Gastrocnemius medialis (tissue), 4 donors: ENCODE data around the gene FUT7. TPM values are rescaled to one million over a fixed set of nuclear protein-coding genes. Genes with fewer than 3 reads are reported as not detected.

Experiments
- ATAC-seq, 2 donors: fragments of 150-250 bp; one replicate each; pipeline ENCODE4 v1.9.1; 2016
- DNase-seq, 2 donors: peaks; one replicate each; pipeline ENCODE4 v3.0.0-alpha.2; 2019
- H3K27ac ChIP-seq, 4 donors: fragments of 200-600 bp; sonication (generic); 1 replicate in 1 of 4; 2 replicates in 3 of 4; pipeline ENCODE4 v1.5.1; 2016 to 2018; ENCODE audit warnings: mild to moderate bottlenecking in 2 of 4, moderate library complexity in 1 of 4
- H3K27me3 ChIP-seq, 3 donors: fragments of 200-600 bp; sonication (generic) in 2 of 3; 1 replicate in 1 of 3; 2 replicates in 2 of 3; pipeline versions ENCODE4 v1.5.1 to v1.6.0; 2016 to 2019; ENCODE audit warnings: mild to moderate bottlenecking in 1 of 3, moderate library complexity in 1 of 3
- H3K36me3 ChIP-seq, 2 donors: fragments of 200-600 bp; sonication (generic) in 1 of 2; one replicate each; pipeline ENCODE4 v1.5.1; 2017 to 2018
- H3K4me1 ChIP-seq, 2 donors: fragments of 200-600 bp; sonication (generic) in 1 of 2; one replicate each; pipeline ENCODE4 v1.5.1; 2016 to 2017; ENCODE audit warnings: mild to moderate bottlenecking in 2 of 2
- H3K4me3 ChIP-seq, 4 donors: fragments of 200-600 bp; sonication (generic) in 3 of 4; 1 replicate in 1 of 4; 2 replicates in 3 of 4; pipeline ENCODE4 v1.5.1; 2016 to 2019; ENCODE audit warnings: mild to moderate bottlenecking in 2 of 4
- H3K9me3 ChIP-seq, 3 donors: fragments of 200-600 bp; sonication (generic) in 2 of 3; 1 replicate in 1 of 3; 2 replicates in 2 of 3; pipeline ENCODE4 v1.5.1; 2016 to 2019
- POLR2A ChIP-seq, 2 donors: fragments of 450-650 bp; IDR thresholded peaks; one replicate each; pipeline ENCODE4 v1.6.1; 2017; ENCODE audit warnings: antibody characterized with exemption in 2 of 2, mild to moderate bottlenecking in 2 of 2, moderate library complexity in 2 of 2
- in situ Hi-C, 4 donors: fragments of 200-750 bp; cut with MboI; loops; one replicate each; pipeline versions ENCODE4 v1.15.0 to v1.8.0; 2017; ENCODE audit warnings: low sequenced_read_pairs in 4 of 4
- intact Hi-C: fragments of 100-400 bp; cut with DNase I; formaldehyde crosslinking; loops from one replicate; pipeline ENCODE4 v1.15.1; 2023; ENCODE audit warnings: low total_unique reads
- total RNA-seq, 4 donors: library from RNA; depleted of rRNA; stranded (reverse); fragments of >200 nt; gene quantifications; one replicate each; pipeline versions ENCODE4 v1.1.0 to v1.2.3, GENCODE V29; 2016
- TF ChIP-seq, protein P1 (sequence below), 5 experiments: fragments of 450-650 bp in 3 of 5; fragments of 200-600 bp in 2 of 5; sonication (generic) in 2 of 5; IDR thresholded peaks in 4 of 5; conservative IDR thresholded peaks in 1 of 5; 1 replicate in 4 of 5; 2 replicates in 1 of 5; pipeline ENCODE4 v1.5.1; 2016 to 2019; ENCODE audit warnings: antibody characterized with exemption in 5 of 5, mild to moderate bottlenecking in 3 of 5, moderate library complexity in 3 of 5

The FUT7 gene
- total RNA-seq, 4 donors from 2014 or later: not detected

DNA sequence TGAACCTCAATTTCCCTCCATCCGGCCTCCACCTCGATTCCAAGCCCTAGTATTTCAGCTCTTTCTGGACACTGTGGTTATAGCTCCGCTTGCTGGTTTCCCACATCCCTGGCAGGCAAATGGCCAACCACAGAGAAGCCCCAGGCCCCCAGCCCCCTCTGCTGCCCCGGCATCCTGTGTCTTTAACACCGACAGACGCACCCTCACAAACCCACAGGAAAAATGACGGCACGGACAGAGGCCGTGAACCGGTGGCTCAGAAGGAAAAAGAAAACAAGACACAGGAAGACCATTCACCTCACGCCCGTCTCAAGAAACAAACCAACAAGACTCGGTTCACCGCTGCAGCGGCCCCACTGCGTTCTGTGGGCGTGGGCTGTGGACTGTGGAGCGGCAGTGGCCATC lies 34.1 kb downstream of the FUT7 start:
- ATAC-seq: no peak
- no peaks in the 10 kb centered on the region for H3K9me3 ChIP-seq
- H3K36me3 ChIP-seq: peaks cover 0 to 7% of the 10 kb centered on the region in 2 donors
- no peak for DNase-seq
- intact Hi-C loops (no loop called here), in situ Hi-C loops (no loop called here)
- peaks cover 14 to 19% (median 18%) of the 10 kb centered on the region in 3 donors for H3K27me3 ChIP-seq
- no peak overlapping the region for H3K27ac ChIP-seq
- H3K4me3 ChIP-seq: no peak overlapping the region
- TF ChIP-seq POLR2A (IDR thresholded peaks at IDR 0.05): no peak
- TF ChIP-seq, protein P1, sequence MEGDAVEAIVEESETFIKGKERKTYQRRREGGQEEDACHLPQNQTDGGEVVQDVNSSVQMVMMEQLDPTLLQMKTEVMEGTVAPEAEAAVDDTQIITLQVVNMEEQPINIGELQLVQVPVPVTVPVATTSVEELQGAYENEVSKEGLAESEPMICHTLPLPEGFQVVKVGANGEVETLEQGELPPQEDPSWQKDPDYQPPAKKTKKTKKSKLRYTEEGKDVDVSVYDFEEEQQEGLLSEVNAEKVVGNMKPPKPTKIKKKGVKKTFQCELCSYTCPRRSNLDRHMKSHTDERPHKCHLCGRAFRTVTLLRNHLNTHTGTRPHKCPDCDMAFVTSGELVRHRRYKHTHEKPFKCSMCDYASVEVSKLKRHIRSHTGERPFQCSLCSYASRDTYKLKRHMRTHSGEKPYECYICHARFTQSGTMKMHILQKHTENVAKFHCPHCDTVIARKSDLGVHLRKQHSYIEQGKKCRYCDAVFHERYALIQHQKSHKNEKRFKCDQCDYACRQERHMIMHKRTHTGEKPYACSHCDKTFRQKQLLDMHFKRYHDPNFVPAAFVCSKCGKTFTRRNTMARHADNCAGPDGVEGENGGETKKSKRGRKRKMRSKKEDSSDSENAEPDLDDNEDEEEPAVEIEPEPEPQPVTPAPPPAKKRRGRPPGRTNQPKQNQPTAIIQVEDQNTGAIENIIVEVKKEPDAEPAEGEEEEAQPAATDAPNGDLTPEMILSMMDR (IDR thresholded peaks at IDR 0.05 in 4 of 5, conservative IDR thresholded peaks at IDR 0.05 in 1 of 5): no peak
- H3K4me1 ChIP-seq: peaks cover 4 to 7% of the 10 kb centered on the region in 2 donors

DNA sequence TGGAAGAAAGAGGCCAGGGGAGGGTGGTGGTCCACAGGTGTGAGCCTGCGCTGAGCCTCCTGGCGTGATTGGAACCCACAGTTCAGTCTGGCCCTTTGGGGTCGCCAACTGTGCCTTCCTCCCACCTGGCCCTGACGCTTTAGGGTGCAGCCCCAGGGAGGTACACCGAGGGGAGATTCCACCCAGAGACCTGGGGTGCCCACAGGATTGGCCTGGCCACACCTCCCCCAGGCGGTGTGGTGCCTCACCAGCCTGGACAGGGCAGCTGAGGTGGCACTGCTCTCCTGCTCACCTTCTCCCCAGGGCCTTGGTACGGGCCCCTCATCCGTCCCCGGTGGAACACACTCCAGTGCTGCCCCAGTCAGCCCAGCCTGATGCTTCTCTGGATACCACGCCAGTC lies 34.5 kb downstream of the FUT7 start:
- Histone ChIP-seq H3K36me3 (peaks cover 0 to 7% of the 10 kb centered on the region in 2 donors), H3K4me3 (no peak overlapping the region), H3K4me1 (peaks cover 6 to 11% of the 10 kb centered on the region in 2 donors), H3K9me3 (no peaks in the 10 kb centered on the region), H3K27me3 (peaks cover 14 to 19% (median 18%) of the 10 kb centered on the region in 3 donors), H3K27ac (no peak overlapping the region)
- intact Hi-C loops (no loop called here), in situ Hi-C loops (no loop called here)
- DNase-seq: no peak
- ATAC-seq: no peak
- TF ChIP-seq, protein P1 (IDR thresholded peaks at IDR 0.05 in 4 of 5, conservative IDR thresholded peaks at IDR 0.05 in 1 of 5): no peak
- TF ChIP-seq POLR2A (IDR thresholded peaks at IDR 0.05): no peak

DNA sequence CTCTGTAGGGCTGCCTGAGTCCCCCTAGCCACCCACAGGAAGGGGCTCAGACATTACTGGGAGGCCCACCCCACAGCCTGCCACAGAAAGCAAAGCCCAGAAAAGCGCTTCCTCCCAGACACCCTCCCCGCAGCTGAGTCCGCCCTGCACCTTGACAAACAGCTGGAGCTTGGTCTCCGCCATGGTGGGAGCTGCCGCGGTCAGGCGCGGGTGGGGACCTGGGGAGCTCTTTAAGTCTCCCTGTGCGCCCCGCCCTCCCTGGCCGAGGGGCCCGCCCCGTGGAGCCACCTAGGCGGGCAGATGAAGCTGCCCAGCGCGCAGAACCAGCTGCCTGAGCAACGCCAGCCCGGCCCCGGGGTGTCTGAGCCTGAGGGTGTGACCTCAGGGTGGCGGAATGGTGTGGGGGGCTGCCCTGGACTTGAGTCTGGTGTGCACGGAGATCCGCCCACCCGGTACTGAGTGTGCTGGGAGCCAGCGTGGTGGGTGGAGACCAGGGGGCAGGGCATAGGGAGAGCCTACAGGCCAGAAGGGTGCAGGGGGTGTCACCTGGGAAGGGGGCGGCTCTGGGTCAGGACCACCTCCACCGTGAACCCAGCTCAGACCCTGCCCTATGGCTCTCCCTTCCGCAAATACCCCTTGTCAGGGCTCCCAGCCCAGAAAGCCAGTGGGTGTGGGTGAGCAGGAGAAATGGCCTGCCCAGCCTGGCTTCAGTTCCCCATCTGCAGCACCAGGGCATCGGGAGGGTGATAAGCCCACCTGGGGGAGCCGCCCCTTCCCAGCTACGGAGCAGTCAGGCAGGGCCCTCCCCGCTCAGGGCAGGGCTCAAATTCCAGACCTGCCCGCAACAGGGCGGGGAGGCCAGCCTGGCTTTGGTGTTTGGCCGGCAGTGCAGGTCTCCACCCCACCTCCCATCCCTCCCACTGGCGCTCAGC lies 35.3 kb downstream of the FUT7 start, which contains the start of gene CLIC3:
Gene CLIC3, minus strand, starts transcription at position 208 of the 932 bp plus-strand sequence. Its CDS starts 25 bp downstream, at position 183.
- no peak for ATAC-seq
- intact Hi-C loops (no loop called here), in situ Hi-C loops (no loop called here)
- DNase-seq: no peak
- Histone ChIP-seq H3K27ac (no peak within 1 kb of the TSS), H3K4me1 (peaks cover 6 to 12% of the 10 kb centered on the region in 2 donors), H3K27me3 (peaks cover 14 to 19% (median 18%) of the 10 kb centered on the region in 3 donors), H3K4me3 (no peak within 1 kb of the TSS), H3K36me3 (peaks cover 0 to 7% of the 10 kb centered on the region in 2 donors), H3K9me3 (no peaks in the 10 kb centered on the region)
- TF ChIP-seq POLR2A (IDR thresholded peaks at IDR 0.05): no peak
- TF ChIP-seq, protein P1 (IDR thresholded peaks at IDR 0.05 in 4 of 5, conservative IDR thresholded peaks at IDR 0.05 in 1 of 5): no peak

DNA sequence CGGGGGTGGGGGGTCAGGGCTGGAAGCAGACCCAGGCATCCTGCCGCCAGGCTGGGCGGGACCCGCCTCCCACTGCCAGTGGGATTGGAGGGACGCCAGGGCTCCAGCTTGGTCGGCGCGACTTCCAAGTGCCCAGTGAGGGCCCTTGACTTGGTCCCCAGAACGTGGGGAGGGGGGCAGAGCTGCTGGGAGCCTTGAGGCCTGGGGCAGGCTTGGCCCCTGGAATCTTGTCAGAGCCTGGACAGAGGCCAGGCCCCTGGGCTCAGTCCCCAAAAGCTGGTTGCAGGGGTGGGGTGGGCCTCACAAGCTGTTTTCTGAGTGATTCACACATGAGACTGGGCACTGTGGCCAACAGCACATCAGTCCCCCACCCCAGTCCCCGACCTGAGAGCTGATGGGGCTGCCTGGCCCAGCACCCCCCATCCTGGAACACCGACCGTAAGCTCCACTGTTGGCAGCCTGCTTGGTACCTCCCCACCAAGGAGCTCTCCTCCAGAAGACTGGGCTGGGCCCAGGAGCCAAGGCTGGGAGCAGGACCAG lies 36.0 kb downstream of the FUT7 start:
- DNase-seq (no peak), ATAC-seq (no peak)
- H3K4me1 ChIP-seq: peaks cover 6 to 12% of the 10 kb centered on the region in 2 donors
- H3K27ac ChIP-seq: no peak overlapping the region
- H3K4me3 ChIP-seq: no peak overlapping the region
- peaks cover 0 to 7% of the 10 kb centered on the region in 2 donors for H3K36me3 ChIP-seq
- no peak for TF ChIP-seq POLR2A (IDR thresholded peaks at IDR 0.05)
- TF ChIP-seq, protein P1 (IDR thresholded peaks at IDR 0.05 in 4 of 5, conservative IDR thresholded peaks at IDR 0.05 in 1 of 5): no peak
- intact Hi-C loops: no loop called here
- in situ Hi-C loops: no loop called here
- peaks cover 14 to 19% (median 18%) of the 10 kb centered on the region in 3 donors for H3K27me3 ChIP-seq
- no peaks in the 10 kb centered on the region for H3K9me3 ChIP-seq
